Pancreas (tissue), 10 donors: ENCODE data around the gene MYO7A. TPM values are rescaled to one million over a fixed set of nuclear protein-coding genes. Genes with fewer than 3 reads are reported as not detected.

Source experiments
- ATAC-seq, 4 donors: fragments of 200-7000 bp; cut with Tn5 transposase; one replicate each; pipeline versions ENCODE4 v1.8.0 to v1.9.1; 2020; ENCODE audit warnings: mild to moderate bottlenecking in 4 of 4, moderate library complexity in 4 of 4
- DNase-seq, 6 donors: peaks; one replicate each; pipeline ENCODE4 v3.0.0-alpha.2; 2020
- FAIRE-seq: peaks from 2 replicates; lab custom pipeline; 2012; peaks lifted over from hg19 to GRCh38; lab: Jason Lieb, UNC
- H3K27ac ChIP-seq, 4 donors: fragments of 200-600 bp; sonication (generic); 1 replicate in 3 of 4; 2 replicates in 1 of 4; pipeline versions ENCODE4 v1.5.0 to v1.8.0; 2020
- H3K27me3 ChIP-seq, 4 donors: fragments of 200-600 bp; one replicate each; pipeline ENCODE4 v1.8.0; 2021
- H3K36me3 ChIP-seq, 3 donors: fragments of 200-600 bp; sonication (generic) in 1 of 3; one replicate each; pipeline versions ENCODE4 v1.5.0 to v1.8.0; 2020 to 2021
- H3K4me1 ChIP-seq, 3 donors: fragments of 200-600 bp; one replicate each; pipeline ENCODE4 v1.8.0; 2021
- H3K4me3 ChIP-seq, 4 donors: fragments of 200-600 bp; sonication (generic) in 2 of 4; one replicate each; pipeline versions ENCODE4 v1.5.0 to v1.8.0; 2020 to 2021
- H3K9me3 ChIP-seq, 4 donors: fragments of 200-600 bp; one replicate each; pipeline ENCODE4 v1.8.0; 2021
- WGBS, 2 donors: extraction: QIAGEN DNeasy Blood & Tissue Kit; methylation state at CpG; one replicate each; pipeline ENCODE4 v1.1.7; 2013; 5-methylcytosine and 5-hydroxymethylcytosine counted together
- intact Hi-C, 3 donors: fragments of 100-400 bp; cut with DNase I; formaldehyde crosslinking; loops; one replicate each; pipeline versions ENCODE4 v1.11.1 to v1.14.2; 2022
- polyA plus RNA-seq, 2 donors: library from polyadenylated mRNA; stranded (reverse); fragments of 200-250 nt; gene quantifications; one replicate each; pipeline ENCODE4 v1.2.3, GENCODE V29; 2013
- total RNA-seq, 6 donors: library from RNA; stranded (reverse); fragmentation: NEBNext Ultra II Directional in 4 of 6; extraction: Animal tissue kit (Norgen Biotek cat#: 25700) in 4 of 6; gene quantifications; one replicate each; pipeline versions ENCODE4 v1.2.1 to v1.2.4, GENCODE V29; 2021 to 2023
- TF ChIP-seq, protein P1 (sequence below), 4 donors: fragments of 200-600 bp; sonication (generic) in 3 of 4; IDR thresholded peaks; one replicate each; pipeline versions ENCODE4 v1.5.0 to v1.8.0; 2021; ENCODE audit warnings: antibody characterized with exemption in 4 of 4
- donor health status: healthy with polysubstance abuse.
- donor health status: DM: no; HTN: no; CAD: no; lungs with moderate emphysema.
- donor health status: DM: no; HTN: no; CAD: no.
- donor health status: control.
- donor health status: control.
- donor health status: Bipolar disorder and iron deficiency.
- donor health status: DM: yes; HTN: yes; CAD: no.
- donor health status: DM: no; HTN: no; CAD: no.
- donor health status: DM: no; HTN: no; CAD: no.
- donor health status: DM: yes; HTN: yes; CAD: no.

The MYO7A gene
- total and polyA plus RNA-seq, 8 donors, result 3.8 to 13.3 (median 7.1) TPM

DNA sequence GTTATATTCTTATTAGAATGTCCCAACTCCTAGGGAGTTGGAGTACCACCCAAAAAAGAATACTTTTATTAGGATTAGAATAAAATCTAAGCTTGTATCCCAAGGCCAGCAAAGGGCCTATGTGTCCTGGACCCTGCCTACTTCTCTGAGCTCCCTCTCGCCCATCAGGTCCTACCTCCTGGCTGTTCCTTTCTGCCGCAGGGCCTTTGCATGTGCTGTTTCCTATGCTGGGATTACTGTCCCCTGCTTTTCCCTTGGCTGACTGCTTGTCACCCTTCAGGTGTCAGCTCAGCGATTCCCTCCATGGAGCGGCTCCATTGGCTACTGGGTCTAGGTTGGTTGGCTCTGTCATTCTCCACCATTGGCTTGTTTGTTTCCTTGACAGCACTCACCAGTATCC, 13.4 kb downstream of the MYO7A start:
- TF ChIP-seq, protein P1, sequence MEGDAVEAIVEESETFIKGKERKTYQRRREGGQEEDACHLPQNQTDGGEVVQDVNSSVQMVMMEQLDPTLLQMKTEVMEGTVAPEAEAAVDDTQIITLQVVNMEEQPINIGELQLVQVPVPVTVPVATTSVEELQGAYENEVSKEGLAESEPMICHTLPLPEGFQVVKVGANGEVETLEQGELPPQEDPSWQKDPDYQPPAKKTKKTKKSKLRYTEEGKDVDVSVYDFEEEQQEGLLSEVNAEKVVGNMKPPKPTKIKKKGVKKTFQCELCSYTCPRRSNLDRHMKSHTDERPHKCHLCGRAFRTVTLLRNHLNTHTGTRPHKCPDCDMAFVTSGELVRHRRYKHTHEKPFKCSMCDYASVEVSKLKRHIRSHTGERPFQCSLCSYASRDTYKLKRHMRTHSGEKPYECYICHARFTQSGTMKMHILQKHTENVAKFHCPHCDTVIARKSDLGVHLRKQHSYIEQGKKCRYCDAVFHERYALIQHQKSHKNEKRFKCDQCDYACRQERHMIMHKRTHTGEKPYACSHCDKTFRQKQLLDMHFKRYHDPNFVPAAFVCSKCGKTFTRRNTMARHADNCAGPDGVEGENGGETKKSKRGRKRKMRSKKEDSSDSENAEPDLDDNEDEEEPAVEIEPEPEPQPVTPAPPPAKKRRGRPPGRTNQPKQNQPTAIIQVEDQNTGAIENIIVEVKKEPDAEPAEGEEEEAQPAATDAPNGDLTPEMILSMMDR (IDR thresholded peaks at IDR 0.05), result no peak
- 96 to 97% methylated on average over 4 of the region's 4 CpGs for WGBS, 2 donors
- H3K27me3 ChIP-seq, result no peaks in the 10 kb centered on the region
- no peaks in the 10 kb centered on the region for H3K9me3 ChIP-seq
- intact Hi-C loops, result no loop called here
- no peak overlapping the region for H3K4me3 ChIP-seq
- FAIRE-seq, result no peak
- peaks cover 0 to 15% (median 0%) of the 10 kb centered on the region in 3 donors for H3K4me1 ChIP-seq
- DNase-seq, result peak in 1 of 6 donors; percentile 7
- H3K36me3 ChIP-seq, result no peaks in the 10 kb centered on the region
- H3K27ac ChIP-seq, result no peak overlapping the region
- no peak for ATAC-seq

DNA sequence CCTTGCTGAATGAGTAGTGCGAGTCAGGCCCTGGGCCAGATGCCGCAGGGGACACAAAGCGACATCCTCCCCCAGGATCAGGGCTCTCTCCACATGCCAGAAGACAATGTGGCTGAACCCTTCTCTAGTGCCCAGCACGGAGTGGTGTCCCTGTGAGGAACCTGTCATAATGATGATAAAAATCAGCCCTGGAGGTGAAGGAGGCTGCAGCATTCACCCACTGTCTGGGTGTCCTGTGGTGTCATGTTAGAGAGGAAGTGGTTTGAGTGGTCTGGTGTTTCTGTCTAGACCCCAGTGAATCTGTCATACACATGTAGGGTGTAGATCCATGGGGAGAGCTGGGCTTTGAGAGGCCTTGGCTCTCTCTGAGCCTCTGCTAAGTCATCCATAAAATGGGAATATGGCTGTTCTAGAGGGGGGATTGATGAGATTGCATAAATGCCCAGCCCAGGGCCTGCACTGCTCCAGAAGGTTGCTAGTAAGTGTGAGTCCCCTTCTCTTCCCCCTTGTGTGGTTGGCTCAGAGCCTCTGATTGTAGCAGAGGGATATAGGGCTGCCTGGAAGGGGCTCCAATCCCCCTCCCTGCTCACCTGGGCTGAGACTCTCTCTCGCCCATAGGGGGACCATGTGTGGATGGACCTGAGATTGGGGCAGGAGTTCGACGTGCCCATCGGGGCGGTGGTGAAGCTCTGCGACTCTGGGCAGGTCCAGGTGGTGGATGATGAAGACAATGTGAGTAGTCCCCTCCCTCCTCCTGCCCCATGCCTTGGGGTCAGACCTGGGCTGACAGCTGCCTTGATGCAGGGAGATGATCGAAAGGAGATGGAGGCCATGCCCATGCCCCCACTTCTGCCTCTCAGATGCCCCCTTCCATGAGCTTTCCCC, 14.3 kb downstream of the MYO7A start:
- TF ChIP-seq, protein P1 (IDR thresholded peaks at IDR 0.05), result no peak
- Histone ChIP-seq H3K4me3 (no peak overlapping the region), H3K9me3 (no peaks in the 10 kb centered on the region), H3K27ac (no peak overlapping the region), H3K36me3 (no peaks in the 10 kb centered on the region), H3K4me1 (peaks cover 0 to 15% (median 0%) of the 10 kb centered on the region in 3 donors), H3K27me3 (no peaks in the 10 kb centered on the region)
- intact Hi-C loops, result no loop called here
- peak in 1 of 6 donors; percentile 6 for DNase-seq
- no peak for ATAC-seq
- no peak for FAIRE-seq
- WGBS, 2 donors, result 93 to 96% methylated on average over 11 of the region's 11 CpGs

DNA sequence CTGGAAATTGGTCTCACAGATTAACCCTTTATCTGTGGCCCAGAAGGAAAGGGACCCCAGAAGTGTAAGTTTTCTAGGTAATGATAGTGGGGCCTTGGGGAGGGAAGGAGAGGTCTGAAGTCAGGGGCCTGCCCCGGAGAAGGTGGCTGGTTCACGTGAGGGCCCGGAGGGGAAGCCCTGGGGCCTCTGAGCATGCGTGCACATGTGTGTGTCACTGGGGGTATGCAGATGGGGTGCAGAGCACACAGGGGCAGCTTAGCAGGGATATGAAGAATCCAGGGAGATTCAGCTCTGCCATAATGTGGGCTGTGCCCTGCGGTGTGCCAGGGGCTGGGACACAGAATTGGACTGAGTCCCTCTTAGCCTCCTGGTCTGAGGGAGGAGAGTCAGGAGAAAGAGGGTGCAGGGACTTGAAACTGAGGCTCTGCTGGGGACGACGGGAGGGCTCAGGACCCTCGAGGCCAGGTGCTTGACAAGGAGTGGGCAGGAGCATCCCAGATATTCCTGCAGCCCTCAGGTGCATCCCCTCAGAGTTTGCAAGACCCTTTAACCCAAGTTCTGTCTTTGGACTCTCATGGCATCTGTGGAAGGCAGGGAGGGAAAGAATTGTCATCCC, 15.5 kb downstream of the MYO7A start:
- no peak for FAIRE-seq
- WGBS, 2 donors, result 83% methylated on average over 8 of the region's 8 CpGs

DNA sequence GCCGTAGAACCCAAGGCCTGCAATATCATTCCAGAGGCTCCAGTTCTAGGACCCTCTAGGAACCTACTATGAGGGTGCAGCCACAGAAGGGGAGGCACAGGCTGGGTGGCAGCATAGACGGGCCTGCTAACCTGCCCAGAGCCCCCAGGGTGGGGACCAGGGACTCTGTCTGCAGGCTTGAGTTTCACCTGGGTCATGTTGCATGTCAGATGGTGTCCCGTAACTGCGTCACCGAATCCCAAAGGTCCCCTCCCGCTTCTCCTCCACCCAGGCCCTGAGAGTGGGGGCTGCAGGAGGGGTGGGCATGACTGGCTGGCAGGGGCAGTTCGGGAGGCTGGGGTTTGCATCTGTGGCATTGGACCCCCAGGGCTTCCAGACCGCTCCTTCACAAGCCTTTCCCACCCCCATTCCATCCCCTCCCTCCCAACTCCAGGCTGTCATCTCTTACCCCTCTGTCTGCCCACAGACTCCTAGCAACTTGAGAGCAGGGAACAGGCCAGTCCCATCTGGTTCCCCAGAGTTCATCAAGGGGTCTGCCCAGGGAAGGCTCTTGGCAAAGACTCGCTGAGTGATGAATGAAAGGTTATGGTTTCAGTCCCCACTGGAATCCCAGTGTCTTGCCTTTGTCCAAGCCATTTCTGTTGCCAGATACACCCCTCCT, 16.3 kb downstream of the MYO7A start:
- H3K4me3 ChIP-seq, result no peak overlapping the region
- FAIRE-seq (no peak), DNase-seq (peak in 1 of 6 donors; percentile 29), ATAC-seq (no peak)
- intact Hi-C loops, result no loop called here
- H3K36me3 ChIP-seq, result no peaks in the 10 kb centered on the region
- no peaks in the 10 kb centered on the region for H3K27me3 ChIP-seq
- TF ChIP-seq, protein P1 (IDR thresholded peaks at IDR 0.05), result no peak
- WGBS, 2 donors, result 93 to 95% methylated on average over 9 of the region's 9 CpGs
- H3K9me3 ChIP-seq, result no peaks in the 10 kb centered on the region
- H3K4me1 ChIP-seq, result peaks cover 0 to 15% (median 0%) of the 10 kb centered on the region in 3 donors
- no peak overlapping the region for H3K27ac ChIP-seq

More for the DNA sequence above, 15.5 kb downstream of the MYO7A start:
- TF ChIP-seq, protein P1 (IDR thresholded peaks at IDR 0.05), result no peak
- no peak overlapping the region for H3K4me3 ChIP-seq
- ATAC-seq (no peak), DNase-seq (peak in 2 of 6 donors; percentile 6 to 34)
- no peaks in the 10 kb centered on the region for H3K36me3 ChIP-seq
- intact Hi-C loops, result no loop called here
- H3K27me3 ChIP-seq, result no peaks in the 10 kb centered on the region
- H3K9me3 ChIP-seq, result no peaks in the 10 kb centered on the region
- no peak overlapping the region for H3K27ac ChIP-seq
- H3K4me1 ChIP-seq, result peaks cover 0 to 15% (median 0%) of the 10 kb centered on the region in 3 donors
